Prostate gland (tissue), 2 donors: ENCODE measurements around the gene PUM2. TPM values are rescaled to one million over a fixed set of nuclear protein-coding genes. Genes with fewer than 3 reads are reported as not detected.

Experiments used
- DNase-seq: peaks from one replicate; pipeline ENCODE4 v3.0.0-alpha.2; 2019; ENCODE audit warnings: low spot score
- H3K27ac ChIP-seq, 2 donors: fragments of 200-600 bp; sonication (generic); 2 replicates each; pipeline ENCODE4 v1.5.1; 2017 to 2019
- H3K27me3 ChIP-seq: fragments of 200-600 bp; sonication (generic); replicated peaks from 2 replicates; pipeline ENCODE4 v1.5.1; 2019; ENCODE audit not compliant: insufficient read depth
- H3K36me3 ChIP-seq, 2 donors: fragments of 200-600 bp; sonication (generic); 1 replicate in 1 of 2; 2 replicates in 1 of 2; pipeline versions ENCODE4 v1.5.1 to v1.8.1; 2017 to 2019
- H3K4me1 ChIP-seq: fragments of 200-600 bp; sonication (generic); replicated peaks from 2 replicates; pipeline ENCODE4 v1.5.1; 2019
- H3K4me3 ChIP-seq, 2 donors: fragments of 200-600 bp; sonication (generic); 2 replicates each; pipeline ENCODE4 v1.5.1; 2017 to 2019
- H3K9me3 ChIP-seq: fragments of 200-600 bp; sonication (generic); 2 replicates; pipeline ENCODE4 v1.5.1; 2017
- POLR2A ChIP-seq: fragments of 450-650 bp; IDR thresholded peaks from one replicate; pipeline ENCODE4 v1.6.1; 2016; ENCODE audit warnings: antibody characterized with exemption, mild to moderate bottlenecking
- POLR2AphosphoS5 ChIP-seq: sonication (generic); formaldehyde crosslinking; IDR thresholded peaks from one replicate; pipeline ENCODE4 v1.6.1; 2017; ENCODE audit warnings: antibody characterized with exemption
- WGBS: methylation state at CpG from one replicate; pipeline ENCODE4 v1.1.5; 2018; 5-methylcytosine and 5-hydroxymethylcytosine counted together
- intact Hi-C: fragments of 100-400 bp; cut with DNase I; formaldehyde crosslinking; loops from one replicate; pipeline ENCODE4 v1.14.2; 2022
- total RNA-seq, 2 donors: library from RNA; depleted of rRNA; stranded (reverse); fragments of >200 nt; gene quantifications; one replicate each; pipeline ENCODE4 v1.1.0, GENCODE V29; 2016
- TF ChIP-seq, protein P1 (sequence below), 4 experiments: fragments of 200-600 bp in 2 of 4; fragments of 450-650 bp in 2 of 4; sonication (generic) in 2 of 4; IDR thresholded peaks; 1 replicate in 3 of 4; 2 replicates in 1 of 4; pipeline ENCODE4 v1.5.1; 2016 to 2019; ENCODE audit warnings: antibody characterized with exemption in 4 of 4, mild to moderate bottlenecking in 2 of 4, moderate library complexity in 2 of 4

PUM2 gene
- total RNA-seq, 2 donors from 2014 or later: 60.8 to 89.0 TPM

DNA sequence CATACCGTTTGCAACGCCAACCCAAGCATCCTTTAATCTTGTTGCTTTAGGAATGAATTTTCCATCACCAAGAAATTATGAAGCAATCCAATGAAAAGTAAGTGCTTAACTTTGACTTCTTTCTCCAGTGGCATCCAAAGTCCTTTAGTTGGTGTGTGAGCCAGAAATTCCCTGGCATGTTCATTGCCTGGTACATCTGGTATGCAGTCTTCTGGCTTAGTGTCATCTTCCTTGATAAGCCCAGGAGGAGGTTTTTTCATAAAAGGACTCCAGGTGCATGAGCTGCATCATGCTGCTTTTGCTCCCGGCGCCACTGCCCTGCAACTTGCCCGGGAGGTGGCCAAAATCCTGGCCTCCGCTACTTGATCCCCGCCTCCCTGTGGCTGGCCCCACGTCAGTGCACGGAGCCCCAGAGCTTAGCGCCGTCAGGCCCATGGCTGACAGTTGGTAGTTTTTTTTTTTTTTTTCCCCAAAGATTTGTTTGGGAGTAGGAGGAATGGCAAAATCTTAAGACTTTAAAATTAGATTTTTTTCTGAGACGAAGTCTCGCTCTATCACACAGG is 58.7 kb downstream of the PUM2 start:
- 97% methylated on average over 13 of the region's 13 CpGs for WGBS
- DNase-seq: no peak
- H3K27ac ChIP-seq: no peak overlapping the region
- H3K4me3 ChIP-seq: no peak overlapping the region
- no peaks in the 10 kb centered on the region for H3K9me3 ChIP-seq
- TF ChIP-seq, protein P1, sequence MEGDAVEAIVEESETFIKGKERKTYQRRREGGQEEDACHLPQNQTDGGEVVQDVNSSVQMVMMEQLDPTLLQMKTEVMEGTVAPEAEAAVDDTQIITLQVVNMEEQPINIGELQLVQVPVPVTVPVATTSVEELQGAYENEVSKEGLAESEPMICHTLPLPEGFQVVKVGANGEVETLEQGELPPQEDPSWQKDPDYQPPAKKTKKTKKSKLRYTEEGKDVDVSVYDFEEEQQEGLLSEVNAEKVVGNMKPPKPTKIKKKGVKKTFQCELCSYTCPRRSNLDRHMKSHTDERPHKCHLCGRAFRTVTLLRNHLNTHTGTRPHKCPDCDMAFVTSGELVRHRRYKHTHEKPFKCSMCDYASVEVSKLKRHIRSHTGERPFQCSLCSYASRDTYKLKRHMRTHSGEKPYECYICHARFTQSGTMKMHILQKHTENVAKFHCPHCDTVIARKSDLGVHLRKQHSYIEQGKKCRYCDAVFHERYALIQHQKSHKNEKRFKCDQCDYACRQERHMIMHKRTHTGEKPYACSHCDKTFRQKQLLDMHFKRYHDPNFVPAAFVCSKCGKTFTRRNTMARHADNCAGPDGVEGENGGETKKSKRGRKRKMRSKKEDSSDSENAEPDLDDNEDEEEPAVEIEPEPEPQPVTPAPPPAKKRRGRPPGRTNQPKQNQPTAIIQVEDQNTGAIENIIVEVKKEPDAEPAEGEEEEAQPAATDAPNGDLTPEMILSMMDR (IDR thresholded peaks at IDR 0.05): no peak
- TF ChIP-seq POLR2AphosphoS5 (no peak), POLR2A (no peak)
- H3K4me1 ChIP-seq: no peaks in the 10 kb centered on the region
- H3K36me3 ChIP-seq: no peaks in the 10 kb centered on the region
- intact Hi-C loops: no loop called here
- H3K27me3 ChIP-seq: no peaks in the 10 kb centered on the region

DNA sequence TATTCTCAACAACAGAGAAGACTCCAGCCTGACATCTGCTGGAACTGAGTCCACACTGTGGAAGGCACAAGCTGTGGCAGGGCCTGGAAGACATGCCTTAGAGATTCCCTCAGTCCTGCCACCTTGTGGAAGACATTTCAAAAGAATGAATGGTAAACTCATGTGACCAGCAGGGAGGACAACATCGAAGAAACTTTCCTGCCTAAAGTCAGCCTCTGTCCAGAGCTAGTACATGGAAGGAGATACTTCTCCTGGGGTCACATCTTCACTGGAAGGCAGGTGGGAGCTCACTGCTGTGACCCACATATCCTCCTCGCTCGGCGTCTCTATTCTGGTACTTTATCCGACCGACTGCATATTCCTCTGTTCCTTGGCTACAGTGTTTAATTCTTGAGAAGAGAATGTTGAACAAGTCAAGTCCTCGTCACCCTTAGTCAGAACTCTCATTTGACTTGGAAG is 59.5 kb downstream of the PUM2 start:
- no peaks in the 10 kb centered on the region for H3K36me3 ChIP-seq
- intact Hi-C loops: no loop called here
- DNase-seq: peak; percentile 24

DNA sequence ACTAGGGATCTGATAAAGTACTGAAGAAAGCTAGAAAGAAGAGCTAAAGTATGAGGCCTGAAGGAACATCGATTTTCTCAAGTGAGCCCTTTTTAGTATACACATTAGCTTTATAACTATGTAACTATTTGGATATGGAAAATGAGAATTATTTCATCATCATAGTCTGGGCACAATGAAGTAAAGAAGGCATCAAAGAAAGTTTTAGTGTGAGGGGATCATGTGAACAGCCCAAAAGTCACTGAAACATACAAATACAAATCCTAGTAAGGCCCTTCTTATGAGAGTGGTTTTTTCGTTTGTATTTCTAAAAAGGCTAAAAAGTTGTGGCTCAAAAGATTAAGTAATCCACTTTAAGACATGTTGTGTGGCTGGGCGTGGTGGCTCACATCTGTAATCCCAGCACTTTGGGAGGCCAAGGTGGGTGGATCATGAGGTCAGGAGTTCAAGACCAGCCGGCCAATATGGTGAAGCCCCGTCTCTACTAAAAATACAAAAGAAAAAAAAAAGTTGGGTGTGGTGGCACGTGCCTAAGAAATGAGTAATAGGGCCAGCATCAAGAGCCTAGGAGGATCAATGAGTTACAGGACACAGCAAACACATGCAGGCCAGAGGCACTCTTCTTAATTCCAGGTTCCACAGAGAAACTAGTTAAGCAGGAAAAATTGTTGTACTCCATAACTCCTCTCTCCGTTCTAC is 61.9 kb downstream of the PUM2 start:
- no peak for DNase-seq
- Histone ChIP-seq H3K9me3 (no peaks in the 10 kb centered on the region), H3K4me1 (no peaks in the 10 kb centered on the region), H3K36me3 (no peaks in the 10 kb centered on the region), H3K4me3 (no peak overlapping the region), H3K27me3 (no peaks in the 10 kb centered on the region), H3K27ac (no peak overlapping the region)
- TF ChIP-seq POLR2A (no peak), POLR2AphosphoS5 (no peak)
- TF ChIP-seq, protein P1 (IDR thresholded peaks at IDR 0.05): no peak
- 82% methylated on average over 7 of the region's 7 CpGs for WGBS
- intact Hi-C loops: no loop called here

More for the DNA sequence above, 59.5 kb downstream of the PUM2 start:
- 77% methylated on average over 7 of the region's 7 CpGs for WGBS
- Histone ChIP-seq H3K4me1 (no peaks in the 10 kb centered on the region), H3K27ac (no peak overlapping the region), H3K27me3 (no peaks in the 10 kb centered on the region), H3K9me3 (no peaks in the 10 kb centered on the region), H3K4me3 (no peak overlapping the region)
- TF ChIP-seq POLR2AphosphoS5: peak; percentile 36
- TF ChIP-seq, protein P1 (IDR thresholded peaks at IDR 0.05): peak in 3 of 4 experiments; percentile 27 to 70 (median 50)
- no peak for TF ChIP-seq POLR2A

DNA sequence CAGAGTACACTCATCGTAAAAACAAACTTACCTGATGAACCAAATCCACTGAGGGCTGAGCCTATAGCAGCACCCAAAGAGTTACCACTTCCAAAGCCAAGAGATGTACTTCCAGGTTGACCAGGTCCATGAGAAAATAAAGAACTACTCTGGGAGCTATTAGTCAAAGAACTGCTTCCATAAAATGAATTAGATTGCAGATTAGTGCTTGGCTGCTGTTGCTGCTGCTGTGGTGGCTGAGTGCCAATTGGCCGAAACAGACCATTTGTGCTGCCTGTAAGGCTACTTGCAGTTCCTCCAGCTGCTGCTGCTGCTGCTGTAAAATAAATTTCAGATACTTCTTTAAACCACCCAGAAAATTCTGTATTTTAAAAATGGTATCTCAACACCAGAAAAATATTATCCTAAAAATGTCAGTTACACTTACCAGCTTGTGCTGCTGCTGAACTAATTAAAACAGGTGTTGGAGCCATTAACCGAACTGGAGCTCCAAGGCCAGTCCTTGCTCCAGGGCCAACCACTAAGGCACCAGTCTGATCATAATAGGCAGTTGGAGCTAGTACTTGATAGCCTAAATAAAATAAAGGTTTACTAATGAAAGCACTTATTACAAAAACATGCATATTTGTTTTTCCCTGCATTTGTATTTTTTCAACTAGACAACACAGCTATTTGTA is 67.6 kb downstream of the PUM2 start:
- no peaks in the 10 kb centered on the region for H3K36me3 ChIP-seq
- TF ChIP-seq POLR2A: no peak
- peak; percentile 15 for TF ChIP-seq POLR2AphosphoS5
- TF ChIP-seq, protein P1 (IDR thresholded peaks at IDR 0.05): no peak
- intact Hi-C loops: no loop called here
- H3K4me1 ChIP-seq: no peaks in the 10 kb centered on the region
- H3K4me3 ChIP-seq: no peak overlapping the region
- H3K9me3 ChIP-seq: no peaks in the 10 kb centered on the region
- no peaks in the 10 kb centered on the region for H3K27me3 ChIP-seq
- WGBS: 39% methylated on average over 3 of the region's 3 CpGs
- H3K27ac ChIP-seq: no peak overlapping the region
- peak; percentile 60 for DNase-seq
